Left forelimb (tissue), 1 donor: ENCODE results near the gene FHIP1A.

ENCODE experiments used
- DNase-seq: peaks from one replicate; pipeline ENCODE4 v3.0.0-alpha.2; 2018; ENCODE audit warnings: low spot score

FHIP1A gene

GRCh38 chr4:151417766-151418376 lies 8.9 kb downstream of the FHIP1A start:
- DNase-seq: no peak

- no peak for DNase-seq
Observed at GRCh38 chr4:151418385-151418784, 9.4 kb downstream of the FHIP1A start.

GRCh38 chr4:151418856-151419255 lies 9.9 kb downstream of the FHIP1A start:
- no peak for DNase-seq

- DNase-seq: no peak
Observed at GRCh38 chr4:151420250-151420807, 11.4 kb downstream of the FHIP1A start.

- DNase-seq: no peak
Observed at GRCh38 chr4:151422854-151423253, 13.9 kb downstream of the FHIP1A start.

- no peak for DNase-seq
Observed at GRCh38 chr4:151426513-151426912, 17.5 kb downstream of the FHIP1A start.

GRCh38 chr4:151427266-151427665 lies 18.3 kb downstream of the FHIP1A start:
- no peak for DNase-seq

GRCh38 chr4:151428346-151428745 lies 19.4 kb downstream of the FHIP1A start:
- DNase-seq: no peak

GRCh38 chr4:151429957-151430570 lies 21.1 kb downstream of the FHIP1A start:
- no peak for DNase-seq

GRCh38 chr4:151430740-151431457 lies 21.9 kb downstream of the FHIP1A start:
- DNase-seq: no peak

- no peak for DNase-seq
Observed at GRCh38 chr4:151431728-151432127, 22.8 kb downstream of the FHIP1A start.

- DNase-seq: no peak
Observed at GRCh38 chr4:151432654-151433053, 23.7 kb downstream of the FHIP1A start.

GRCh38 chr4:151434183-151434860 lies 25.3 kb downstream of the FHIP1A start:
- DNase-seq: no peak

- DNase-seq: no peak
Observed at GRCh38 chr4:151436093-151436518, 27.1 kb downstream of the FHIP1A start.

GRCh38 chr4:151437505-151437904 lies 28.5 kb downstream of the FHIP1A start:
- DNase-seq: no peak

GRCh38 chr4:151438154-151438553 lies 29.2 kb downstream of the FHIP1A start:
- DNase-seq: no peak

GRCh38 chr4:151439320-151439719 lies 30.3 kb downstream of the FHIP1A start:
- DNase-seq: no peak

GRCh38 chr4:151442002-151442401 lies 33.0 kb downstream of the FHIP1A start:
- no peak for DNase-seq

GRCh38 chr4:151443247-151443646 lies 34.3 kb downstream of the FHIP1A start:
- no peak for DNase-seq

- DNase-seq: no peak
Observed at GRCh38 chr4:151443752-151444151, 34.8 kb downstream of the FHIP1A start.

GRCh38 chr4:151446208-151446607 lies 37.2 kb downstream of the FHIP1A start:
- no peak for DNase-seq

GRCh38 chr4:151454513-151454912 lies 45.5 kb downstream of the FHIP1A start:
- no peak for DNase-seq
